GM21786 (cell line): ENCODE data around the gene FOXJ3.

Source experiments
- ATAC-seq: cut with Tn5 transposase; IDR thresholded peaks from one replicate; pipeline ENCODE4 v1.9.1; 2021; ENCODE audit not compliant: unreplicated experiment

FOXJ3 gene

GRCh38 chr1:42146626-42147320, 188.3 kb downstream of the FOXJ3 start:
- no peak for ATAC-seq

GRCh38 chr1:42145764-42146625, 189.0 kb downstream of the FOXJ3 start:
- ATAC-seq = no peak

- no peak for ATAC-seq
These were observed 189.7 kb downstream of the FOXJ3 start for GRCh38 chr1:42145389-42145716.

GRCh38 chr1:42144711-42145388, 190.2 kb downstream of the FOXJ3 start:
- no peak for ATAC-seq

GRCh38 chr1:42143896-42144710, 190.9 kb downstream of the FOXJ3 start:
- no peak for ATAC-seq

GRCh38 chr1:42142894-42143675, 191.9 kb downstream of the FOXJ3 start:
- ATAC-seq = no peak

GRCh38 chr1:42141978-42142377, 193.1 kb downstream of the FOXJ3 start:
- no peak for ATAC-seq

- no peak for ATAC-seq
These were observed 194.8 kb downstream of the FOXJ3 start for GRCh38 chr1:42140191-42140590.

GRCh38 chr1:42139444-42139843, 195.6 kb downstream of the FOXJ3 start:
- ATAC-seq = no peak

- no peak for ATAC-seq
These were observed 196.4 kb downstream of the FOXJ3 start for GRCh38 chr1:42138586-42138985.

GRCh38 chr1:42137766-42138165, 197.3 kb downstream of the FOXJ3 start:
- no peak for ATAC-seq

- no peak for ATAC-seq
These were observed 198.6 kb downstream of the FOXJ3 start for GRCh38 chr1:42136466-42136865.

GRCh38 chr1:42135426-42135825, 199.6 kb downstream of the FOXJ3 start:
- ATAC-seq = no peak

- ATAC-seq = no peak
These were observed 201.1 kb downstream of the FOXJ3 start for GRCh38 chr1:42133809-42134526.

GRCh38 chr1:42133390-42133789, 201.6 kb downstream of the FOXJ3 start:
- no peak for ATAC-seq

GRCh38 chr1:42130061-42130660, 204.9 kb downstream of the FOXJ3 start:
- ATAC-seq = no peak

- no peak for ATAC-seq
These were observed 206.1 kb downstream of the FOXJ3 start for GRCh38 chr1:42128964-42129363.

- no peak for ATAC-seq
These were observed 206.5 kb downstream of the FOXJ3 start for GRCh38 chr1:42128499-42128898.

GRCh38 chr1:42127767-42128166, 207.3 kb downstream of the FOXJ3 start:
- no peak for ATAC-seq
